OCI-LY1 (cell line): ENCODE results near the gene SNAP25.

Experiments
- H2AFZ ChIP-seq: fragments of 200-600 bp; sonication (generic), shearing (Covaris generic); 2 replicates; pipeline ENCODE4 v1.6.0; 2014; ENCODE audit warnings: antibody characterized with exemption, mild to moderate bottlenecking, low read length
- H3F3A ChIP-seq: fragments of 200-600 bp; sonication (generic), shearing (Covaris generic); 2 replicates; pipeline ENCODE4 v1.6.0; 2014; ENCODE audit warnings: mild to moderate bottlenecking, antibody characterized with exemption, low read length, moderate library complexity; ENCODE audit not compliant: insufficient read depth
- H3K27ac ChIP-seq: fragments of 200-600 bp; sonication (generic); 2 replicates; pipeline ENCODE4 v1.5.1; 2014; ENCODE audit warnings: low read length, mixed run types, mild to moderate bottlenecking, low read depth; ENCODE audit not compliant: poor library complexity, severe bottlenecking
- H3K27me3 ChIP-seq: fragments of 200-600 bp; sonication (generic); 2 replicates; pipeline ENCODE4 v1.6.0; 2014; ENCODE audit warnings: antibody characterized with exemption, mild to moderate bottlenecking, low read length, moderate library complexity; ENCODE audit not compliant: insufficient read depth
- H3K36me3 ChIP-seq: fragments of 200-600 bp; sonication (generic); 2 replicates; pipeline ENCODE4 v1.6.1; 2014; ENCODE audit warnings: mild to moderate bottlenecking, antibody characterized with exemption, low read length, moderate library complexity, mixed read lengths; ENCODE audit not compliant: insufficient read depth
- H3K4me1 ChIP-seq: fragments of 200-600 bp; sonication (generic); 2 replicates; pipeline ENCODE4 v1.5.1; 2014; ENCODE audit warnings: mild to moderate bottlenecking, low read length, moderate library complexity; ENCODE audit not compliant: insufficient read depth, severe bottlenecking
- H3K4me2 ChIP-seq: fragments of 200-600 bp; sonication (generic), shearing (Covaris generic); 2 replicates; pipeline ENCODE4 v1.6.1; 2014; ENCODE audit warnings: low read length
- H3K4me3 ChIP-seq: fragments of 200-600 bp; sonication (generic); 2 replicates; pipeline ENCODE4 v1.5.1; 2014; ENCODE audit warnings: low read length, low read depth, mild to moderate bottlenecking, mixed read lengths; ENCODE audit not compliant: poor library complexity, severe bottlenecking
- H3K79me2 ChIP-seq: fragments of 200-600 bp; shearing (Covaris generic); 2 replicates; pipeline ENCODE4 v1.6.1; 2016; ENCODE audit warnings: mixed run types, low read length, mixed read lengths; ENCODE audit not compliant: insufficient read depth
- H3K9ac ChIP-seq: fragments of 200-600 bp; sonication (generic), shearing (Covaris generic); 2 replicates; pipeline ENCODE4 v1.6.1; 2014; ENCODE audit warnings: mild to moderate bottlenecking, low read length, mixed read lengths
- H3K9me2 ChIP-seq: fragments of 200-600 bp; sonication (generic), shearing (Covaris generic); 2 replicates; pipeline ENCODE4 v1.6.1; 2014; ENCODE audit warnings: low read depth, mild to moderate bottlenecking, low read length, mixed read lengths
- H3K9me3 ChIP-seq: fragments of 200-600 bp; shearing (Covaris generic); 2 replicates; pipeline ENCODE4 v1.6.1; 2014; ENCODE audit warnings: low read length, mixed read lengths
- H4K20me1 ChIP-seq: fragments of 200-600 bp; sonication (generic), shearing (Covaris generic); 2 replicates; pipeline ENCODE4 v1.6.0; 2016; ENCODE audit warnings: mild to moderate bottlenecking, low read length; ENCODE audit not compliant: insufficient read depth
- CTCF ChIP-seq: fragments of 200-600 bp; sonication (generic), shearing (Covaris generic); IDR thresholded peaks from 2 replicates; pipeline ENCODE4 v1.5.1; 2017; ENCODE audit warnings: mild to moderate bottlenecking, antibody characterized with exemption, low read length, moderate library complexity, mixed read lengths
- EZH2 ChIP-seq: fragments of 200-600 bp; sonication (generic), shearing (Covaris generic); IDR thresholded peaks from 2 replicates; pipeline ENCODE4 v1.8.0; 2017; ENCODE audit warnings: borderline replicate concordance, mixed run types, mild to moderate bottlenecking, antibody characterized with exemption, low read length, moderate library complexity, mixed read lengths

SNAP25 gene

GRCh38 chr20:10247440-10247839, 28.8 kb downstream of the SNAP25 start:
- Histone ChIP-seq H3K9me3 (no peaks in the 10 kb centered on the region), H3K4me3 (no peak overlapping the region), H3K36me3 (no peaks in the 10 kb centered on the region), H3K79me2 (no peaks in the 10 kb centered on the region), H3K27me3 (no peaks in the 10 kb centered on the region), H3K4me2 (no peak overlapping the region), H3K9me2 (no peaks in the 10 kb centered on the region), H3K27ac (no peak overlapping the region), H2AFZ (no peak overlapping the region), H3F3A (no peaks in the 10 kb centered on the region), H4K20me1 (no peaks in the 10 kb centered on the region), H3K9ac (no peak overlapping the region), H3K4me1 (no peaks in the 10 kb centered on the region)
- TF ChIP-seq CTCF = no peak
- TF ChIP-seq EZH2 = no peak

GRCh38 chr20:10249048-10249770, 30.6 kb downstream of the SNAP25 start:
- Histone ChIP-seq H3K4me2 (no peak overlapping the region), H3K36me3 (no peaks in the 10 kb centered on the region)
- TF ChIP-seq EZH2 (no peak), CTCF (no peak)

GRCh38 chr20:10249822-10250221, 31.2 kb downstream of the SNAP25 start:
- Histone ChIP-seq H3K27ac (no peak overlapping the region), H4K20me1 (no peaks in the 10 kb centered on the region), H3K4me2 (no peak overlapping the region), H3K36me3 (no peaks in the 10 kb centered on the region), H3F3A (no peaks in the 10 kb centered on the region), H3K4me3 (no peak overlapping the region), H3K27me3 (no peaks in the 10 kb centered on the region), H2AFZ (no peak overlapping the region), H3K4me1 (no peaks in the 10 kb centered on the region), H3K9me3 (no peaks in the 10 kb centered on the region), H3K9me2 (no peaks in the 10 kb centered on the region), H3K79me2 (no peaks in the 10 kb centered on the region), H3K9ac (no peak overlapping the region)
- TF ChIP-seq EZH2 (no peak), CTCF (no peak)

More at GRCh38 chr20:10249048-10249770, 30.6 kb downstream of the SNAP25 start:
- Histone ChIP-seq H3K4me3 (no peak overlapping the region), H3K9me2 (no peaks in the 10 kb centered on the region), H3K4me1 (no peaks in the 10 kb centered on the region), H3K79me2 (no peaks in the 10 kb centered on the region), H3K27me3 (no peaks in the 10 kb centered on the region), H3K9ac (no peak overlapping the region), H3K9me3 (no peaks in the 10 kb centered on the region), H3F3A (no peaks in the 10 kb centered on the region), H3K27ac (no peak overlapping the region), H4K20me1 (no peaks in the 10 kb centered on the region), H2AFZ (no peak overlapping the region)
